Lung (tissue), 12 donors: ENCODE data around the gene PIK3R6. TPM values are rescaled to one million over a fixed set of nuclear protein-coding genes. Genes with fewer than 3 reads are reported as not detected.
"Not testable (repeated sequence)": the region's sequence is repeated elsewhere in the genome, so short reads cannot be mapped to it uniquely, and the experiment has no call there.

Source experiments
- ATAC-seq: fragments of 200-7000 bp; cut with Tn5 transposase; one replicate; pipeline ENCODE4 v1.9.1; 2020; ENCODE audit warnings: moderate number of reproducible peaks; ENCODE audit not compliant: insufficient read depth, low FRiP score
- DNase-seq, 3 donors: peaks; one replicate each; pipeline ENCODE4 v3.0.0-alpha.2; 2013 to 2017
- H3K27ac ChIP-seq, 2 donors: one replicate each; pipeline ENCODE4 v1.5.1; 2013; ENCODE audit warnings: mild to moderate bottlenecking in 2 of 2, moderate library complexity in 2 of 2, control low read depth in 1 of 2, inconsistent platforms in 1 of 2, low read depth in 1 of 2, low read length in 1 of 2
- H3K27me3 ChIP-seq, 3 donors: one replicate each; pipeline ENCODE4 v1.5.1; 2013; ENCODE audit warnings: low read length in 2 of 3; ENCODE audit not compliant: control insufficient read depth in 3 of 3, insufficient read depth in 3 of 3
- H3K36me3 ChIP-seq, 4 donors: one replicate each; pipeline ENCODE4 v1.5.1; 2013; ENCODE audit warnings: low read length in 4 of 4, mild to moderate bottlenecking in 1 of 4, moderate library complexity in 1 of 4; ENCODE audit not compliant: control insufficient read depth in 4 of 4, insufficient read depth in 4 of 4
- H3K4me1 ChIP-seq, 5 donors: one replicate each; pipeline ENCODE4 v1.5.1; 2013; ENCODE audit warnings: low read length in 5 of 5, mild to moderate bottlenecking in 2 of 5, moderate library complexity in 1 of 5; ENCODE audit not compliant: control insufficient read depth in 5 of 5, insufficient read depth in 5 of 5
- H3K4me3 ChIP-seq: one replicate; pipeline ENCODE4 v1.5.1; 2013; ENCODE audit warnings: mild to moderate bottlenecking, control low read depth, moderate library complexity
- H3K9ac ChIP-seq, 2 donors: one replicate each; pipeline ENCODE4 v1.5.1; 2013; ENCODE audit warnings: low read length in 2 of 2, control low read depth in 1 of 2; ENCODE audit not compliant: insufficient read depth in 1 of 2
- H3K9me3 ChIP-seq, 4 donors: one replicate each; pipeline ENCODE4 v1.5.1; 2013; ENCODE audit warnings: low read length in 3 of 4, mild to moderate bottlenecking in 1 of 4, moderate library complexity in 1 of 4; ENCODE audit not compliant: control insufficient read depth in 4 of 4, insufficient read depth in 3 of 4
- CTCF ChIP-seq: IDR thresholded peaks from 2 replicates; pipeline ENCODE4 v1.5.1; 2012; ENCODE audit warnings: mild to moderate bottlenecking; ENCODE audit errors: control extremely low read depth, extremely low read depth
- WGBS, 2 donors: extraction: QIAGEN DNeasy Blood & Tissue Kit; methylation state at CpG; one replicate each; pipeline ENCODE4 v1.1.7; 2013; 5-methylcytosine and 5-hydroxymethylcytosine counted together
- polyA plus RNA-seq, 2 donors: library from polyadenylated mRNA; stranded (reverse); fragments of 200-250 nt; gene quantifications; one replicate each; pipeline ENCODE4 v1.2.1, GENCODE V29; 2013
- total RNA-seq, 2 donors: library from RNA; depleted of rRNA in 1 of 2; stranded (reverse); fragments of >200 nt in 1 of 2; gene quantifications; one replicate each; pipeline ENCODE4 v1.2.1, GENCODE V29; 2014 to 2021
- donor health status: control.
- donor health status: control.
- donor health status: Bipolar disorder and iron deficiency.
- donor health status: healthy.
- donor health status: DM: yes; HTN: yes; CAD: no.

The PIK3R6 gene
- total and polyA plus RNA-seq, 4 donors = 0.93 to 3.0 (median 1.5) TPM

GRCh38 chr17:8885967-8886684 is 18.7 kb upstream of the PIK3R6 start:
- DNase-seq = peak in 1 of 3 donors; percentile 11
- no peak for TF ChIP-seq CTCF
- peaks cover 0 to 5% (median 0%) of the 10 kb centered on the region in 3 donors for H3K27me3 ChIP-seq
- H3K9ac ChIP-seq = no peak overlapping the region
- no peak for ATAC-seq
- H3K4me1 ChIP-seq = peaks cover 0 to 3% (median 0%) of the 10 kb centered on the region in 5 donors
- peaks cover 0 to 8% (median 0%) of the 10 kb centered on the region in 4 donors for H3K9me3 ChIP-seq
- 91 to 95% methylated on average over 23 of the region's 23 CpGs for WGBS, 2 donors
- H3K4me3 ChIP-seq = no peak overlapping the region
- no peak overlapping the region for H3K27ac ChIP-seq
- H3K36me3 ChIP-seq = peaks cover 0 to 11% (median 0%) of the 10 kb centered on the region in 4 donors

GRCh38 chr17:8885163-8885966 is 17.9 kb upstream of the PIK3R6 start:
- H3K4me1 ChIP-seq, H3K9ac ChIP-seq, H3K27me3 ChIP-seq, H3K27ac ChIP-seq, H3K9me3 ChIP-seq, ATAC-seq, H3K4me3 ChIP-seq: not testable (repeated sequence)
- peaks cover 0 to 14% (median 0%) of the 10 kb centered on the region in 4 donors for H3K36me3 ChIP-seq
- DNase-seq = peak in 1 of 3 donors; percentile 8
- 86 to 92% methylated on average over 21 to 30 of the region's 30 CpGs for WGBS, 2 donors

- H3K36me3 ChIP-seq = peaks cover 0 to 17% (median 0%) of the 10 kb centered on the region in 4 donors
- DNase-seq = peak in 1 of 3 donors; percentile 7
These were observed 17.0 kb upstream of the PIK3R6 start for GRCh38 chr17:8884336-8884990.

More at GRCh38 chr17:8884336-8884990, 17.0 kb upstream of the PIK3R6 start:
- ATAC-seq = no peak
- Histone ChIP-seq H3K9me3 (peaks cover 0 to under 1% (median 0%) of the 10 kb centered on the region in 4 donors), H3K9ac (no peak overlapping the region), H3K4me1 (peaks cover 0 to 3% (median 0%) of the 10 kb centered on the region in 5 donors), H3K27me3 (peaks cover 0 to 11% (median 0%) of the 10 kb centered on the region in 3 donors), H3K27ac (no peak overlapping the region), H3K4me3 (no peak overlapping the region)
- no peak for TF ChIP-seq CTCF
- 90 to 95% methylated on average over 16 of the region's 16 CpGs for WGBS, 2 donors
